Upper lobe of right lung (tissue), 1 donor: ENCODE data around the gene AQR. TPM values are rescaled to one million over a fixed set of nuclear protein-coding genes. Genes with fewer than 3 reads are reported as not detected.
"Not testable (repeated sequence)": the region's sequence is repeated elsewhere in the genome, so short reads cannot be mapped to it uniquely, and the experiment has no call there.

Experiments
- ATAC-seq: fragments of 200-7000 bp; cut with Tn5 transposase; one replicate; pipeline ENCODE4 v1.9.1; 2020; ENCODE audit warnings: mild to moderate bottlenecking, moderate library complexity
- DNase-seq: peaks from one replicate; pipeline ENCODE4 v3.0.0-alpha.2; 2020
- H3K27ac ChIP-seq: fragments of 200-600 bp; one replicate; pipeline ENCODE4 v1.8.0; 2022
- H3K27me3 ChIP-seq: fragments of 200-600 bp; one replicate; pipeline ENCODE4 v1.8.0; 2022; ENCODE audit warnings: mild to moderate bottlenecking
- H3K36me3 ChIP-seq: fragments of 200-600 bp; one replicate; pipeline ENCODE4 v1.8.0; 2022
- H3K4me1 ChIP-seq: fragments of 200-600 bp; one replicate; pipeline ENCODE4 v1.8.0; 2022
- H3K4me3 ChIP-seq: fragments of 200-600 bp; one replicate; pipeline ENCODE4 v1.8.0; 2022; ENCODE audit warnings: mild to moderate bottlenecking
- H3K9me3 ChIP-seq: fragments of 200-600 bp; one replicate; pipeline ENCODE4 v1.8.0; 2022
- intact Hi-C: fragments of 100-400 bp; cut with DNase I; formaldehyde crosslinking; loops from one replicate; pipeline ENCODE4 v1.11.0; 2022
- total RNA-seq: library from RNA; stranded (reverse); fragmentation: NEBNext Ultra II Directional; extraction: Animal tissue kit (Norgen Biotek cat#: 25700); gene quantifications from one replicate; pipeline ENCODE4 v1.2.1, GENCODE V29; 2021
- TF ChIP-seq, protein P1 (sequence below): fragments of 200-600 bp; IDR thresholded peaks from one replicate; pipeline ENCODE4 v1.8.0; 2022; ENCODE audit warnings: antibody characterized with exemption
- donor health status: DM: no; HTN: yes; CAD: no; lungs with severe emphysema.

The AQR gene
- total RNA-seq, 1 donor from 2014 or later = 28.2 TPM

DNA sequence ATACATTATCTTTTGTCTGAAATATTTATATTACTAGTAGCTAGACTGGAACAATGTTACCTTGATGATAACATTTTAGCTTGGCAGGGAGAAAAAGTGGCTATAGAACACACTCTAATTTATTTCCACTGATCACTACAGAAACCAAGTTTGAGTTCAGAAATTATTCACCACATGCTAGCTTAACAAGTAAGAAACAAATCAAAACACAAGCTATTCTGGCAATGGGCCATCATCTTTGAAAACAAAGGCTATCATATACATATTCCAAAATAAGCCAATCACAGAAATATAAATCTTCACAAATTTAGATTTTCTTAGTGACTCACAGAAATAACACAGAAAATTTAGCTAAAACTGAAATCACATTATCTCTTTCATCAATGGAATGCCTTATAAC, 17.1 kb downstream of the AQR start:
- H3K4me3 ChIP-seq = no peak overlapping the region

DNA sequence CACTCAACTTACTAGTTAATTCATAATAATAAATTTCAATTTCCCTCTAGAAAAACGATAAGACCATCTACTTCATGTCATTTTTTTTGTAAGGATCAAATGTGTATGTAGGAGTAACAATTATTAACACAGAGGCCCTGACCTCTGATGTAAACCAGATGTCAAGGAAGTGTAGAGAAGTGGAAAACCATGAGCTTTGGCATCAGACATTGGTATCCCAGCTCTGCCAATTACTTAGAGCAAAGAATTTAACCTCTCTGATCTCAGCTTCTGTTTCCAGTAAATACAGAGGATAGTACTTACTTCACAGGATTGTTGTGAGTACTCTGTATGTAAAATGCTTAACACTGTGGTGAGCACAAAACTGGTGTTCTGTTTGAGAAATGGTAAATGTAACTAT, 17.5 kb downstream of the AQR start:
- Histone ChIP-seq H3K27me3 (no peaks in the 10 kb centered on the region), H3K27ac (no peak overlapping the region), H3K9me3 (no peaks in the 10 kb centered on the region), H3K36me3 (peaks cover 51% of the 10 kb centered on the region), H3K4me1 (peaks cover 5% of the 10 kb centered on the region), H3K4me3 (no peak overlapping the region)
- ATAC-seq (no peak), DNase-seq (no peak)
- intact Hi-C loops = no loop called here
- TF ChIP-seq, protein P1, sequence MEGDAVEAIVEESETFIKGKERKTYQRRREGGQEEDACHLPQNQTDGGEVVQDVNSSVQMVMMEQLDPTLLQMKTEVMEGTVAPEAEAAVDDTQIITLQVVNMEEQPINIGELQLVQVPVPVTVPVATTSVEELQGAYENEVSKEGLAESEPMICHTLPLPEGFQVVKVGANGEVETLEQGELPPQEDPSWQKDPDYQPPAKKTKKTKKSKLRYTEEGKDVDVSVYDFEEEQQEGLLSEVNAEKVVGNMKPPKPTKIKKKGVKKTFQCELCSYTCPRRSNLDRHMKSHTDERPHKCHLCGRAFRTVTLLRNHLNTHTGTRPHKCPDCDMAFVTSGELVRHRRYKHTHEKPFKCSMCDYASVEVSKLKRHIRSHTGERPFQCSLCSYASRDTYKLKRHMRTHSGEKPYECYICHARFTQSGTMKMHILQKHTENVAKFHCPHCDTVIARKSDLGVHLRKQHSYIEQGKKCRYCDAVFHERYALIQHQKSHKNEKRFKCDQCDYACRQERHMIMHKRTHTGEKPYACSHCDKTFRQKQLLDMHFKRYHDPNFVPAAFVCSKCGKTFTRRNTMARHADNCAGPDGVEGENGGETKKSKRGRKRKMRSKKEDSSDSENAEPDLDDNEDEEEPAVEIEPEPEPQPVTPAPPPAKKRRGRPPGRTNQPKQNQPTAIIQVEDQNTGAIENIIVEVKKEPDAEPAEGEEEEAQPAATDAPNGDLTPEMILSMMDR = no peak

More for the DNA sequence above, 17.1 kb downstream of the AQR start:
- no peak for ATAC-seq
- no peaks in the 10 kb centered on the region for H3K9me3 ChIP-seq
- H3K27ac ChIP-seq = no peak overlapping the region
- H3K36me3 ChIP-seq = peaks cover 52% of the 10 kb centered on the region
- no peak for DNase-seq
- intact Hi-C loops = no loop called here
- no peaks in the 10 kb centered on the region for H3K27me3 ChIP-seq
- peaks cover 5% of the 10 kb centered on the region for H3K4me1 ChIP-seq
- TF ChIP-seq, protein P1 = no peak

DNA sequence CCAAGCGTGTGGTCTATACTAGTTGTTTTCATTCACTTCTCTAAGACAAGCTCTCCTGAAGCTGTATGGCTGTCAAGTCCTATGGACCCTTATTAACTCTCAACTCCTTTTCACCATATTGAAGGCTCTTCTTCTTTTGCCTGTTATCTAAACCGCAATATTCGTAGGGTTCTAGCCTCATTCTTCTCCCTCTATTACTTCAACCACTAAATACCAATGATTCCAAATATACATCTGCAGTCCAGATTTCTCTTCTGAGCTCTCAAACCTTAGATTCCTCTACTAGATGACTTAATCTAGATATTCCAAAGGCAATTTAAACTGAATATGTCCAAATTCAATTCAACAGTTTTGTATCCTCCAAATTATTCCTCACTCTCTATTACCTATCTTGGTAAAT, 24.6 kb downstream of the AQR start:
- H3K9me3 ChIP-seq = no peaks in the 10 kb centered on the region
- TF ChIP-seq, protein P1 = no peak
- no peak overlapping the region for H3K4me3 ChIP-seq
- H3K27me3 ChIP-seq = no peaks in the 10 kb centered on the region
- no peak for DNase-seq
- ATAC-seq = no peak
- no peak overlapping the region for H3K27ac ChIP-seq
- H3K4me1 ChIP-seq = no peaks in the 10 kb centered on the region
- peaks cover 69% of the 10 kb centered on the region for H3K36me3 ChIP-seq
- intact Hi-C loops = no loop called here

DNA sequence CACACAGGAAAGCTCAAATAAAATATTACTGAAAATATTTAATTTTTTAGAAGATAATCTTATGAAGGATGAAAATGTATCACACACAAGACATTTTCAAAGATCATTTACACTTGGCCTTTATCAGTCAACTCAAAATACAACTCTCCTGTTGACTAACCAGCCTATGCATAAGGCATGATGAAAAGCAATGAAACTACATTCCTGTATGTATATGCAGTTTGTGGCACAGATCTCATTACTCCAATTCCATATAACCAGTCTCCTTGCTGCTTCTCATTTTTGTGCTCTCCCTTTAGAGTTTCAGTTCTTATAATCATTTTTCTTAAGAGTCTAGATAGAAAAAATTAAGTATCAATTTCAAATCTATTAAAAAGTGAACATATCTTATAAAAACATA, 25.8 kb downstream of the AQR start:
- TF ChIP-seq, protein P1 = no peak
- DNase-seq (no peak), ATAC-seq (no peak)
- Histone ChIP-seq H3K27ac (no peak overlapping the region), H3K4me1 (no peaks in the 10 kb centered on the region), H3K27me3 (no peaks in the 10 kb centered on the region), H3K36me3 (peaks cover 80% of the 10 kb centered on the region), H3K9me3 (no peaks in the 10 kb centered on the region), H3K4me3 (no peak overlapping the region)
- intact Hi-C loops = no loop called here

DNA sequence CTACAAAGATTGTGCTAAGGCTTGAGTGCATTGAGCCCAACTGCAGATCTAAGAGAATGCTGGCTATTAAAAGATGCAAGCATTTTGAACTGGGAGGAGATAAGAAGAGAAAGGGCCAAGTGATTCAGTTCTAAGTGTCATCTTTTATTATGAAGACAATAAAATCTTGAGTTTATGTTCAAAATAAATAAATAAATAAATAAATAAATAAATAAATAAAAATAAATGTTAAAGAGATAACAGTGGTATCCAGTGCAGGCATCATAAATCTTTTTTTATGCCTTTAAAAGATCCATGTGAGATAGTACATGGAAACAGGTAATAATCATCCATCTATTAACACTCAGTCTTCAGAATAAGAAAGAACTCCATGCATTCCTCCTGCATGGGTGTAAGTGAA, 26.3 kb downstream of the AQR start:
- H3K9me3 ChIP-seq, H3K4me3 ChIP-seq, H3K27me3 ChIP-seq, intact Hi-C loops, DNase-seq, ATAC-seq, H3K27ac ChIP-seq, H3K4me1 ChIP-seq: not testable (repeated sequence)
- H3K36me3 ChIP-seq = peaks cover 82% of the 10 kb centered on the region

DNA sequence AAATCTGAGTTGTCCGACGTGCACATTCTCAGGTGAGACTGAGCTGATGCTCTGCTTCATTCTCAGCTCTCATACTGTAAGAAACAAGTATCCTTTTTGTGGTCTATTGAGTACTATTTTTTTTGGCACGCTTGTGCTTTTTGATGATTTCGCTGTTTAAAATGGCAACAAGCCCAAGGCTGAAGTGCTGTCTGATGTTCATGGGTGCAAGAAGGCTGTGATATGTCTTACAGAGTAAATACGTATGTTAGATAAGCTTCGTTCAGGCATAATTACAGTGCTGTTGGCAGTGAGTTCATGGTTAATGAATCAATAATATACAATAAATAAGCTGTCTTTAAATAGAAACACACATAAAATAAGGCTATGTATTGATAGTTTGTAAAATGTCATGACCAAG, 27.2 kb downstream of the AQR start:
- no peak for ATAC-seq
- H3K4me1 ChIP-seq = no peaks in the 10 kb centered on the region
- H3K4me3 ChIP-seq = no peak overlapping the region
- no peaks in the 10 kb centered on the region for H3K9me3 ChIP-seq
- no peak overlapping the region for H3K27ac ChIP-seq
- TF ChIP-seq, protein P1 = no peak
- no peak for DNase-seq
- peaks cover 82% of the 10 kb centered on the region for H3K36me3 ChIP-seq
- intact Hi-C loops = no loop called here
- no peaks in the 10 kb centered on the region for H3K27me3 ChIP-seq
